Measurements from ENCODE around the gene GANAB.

DNA sequence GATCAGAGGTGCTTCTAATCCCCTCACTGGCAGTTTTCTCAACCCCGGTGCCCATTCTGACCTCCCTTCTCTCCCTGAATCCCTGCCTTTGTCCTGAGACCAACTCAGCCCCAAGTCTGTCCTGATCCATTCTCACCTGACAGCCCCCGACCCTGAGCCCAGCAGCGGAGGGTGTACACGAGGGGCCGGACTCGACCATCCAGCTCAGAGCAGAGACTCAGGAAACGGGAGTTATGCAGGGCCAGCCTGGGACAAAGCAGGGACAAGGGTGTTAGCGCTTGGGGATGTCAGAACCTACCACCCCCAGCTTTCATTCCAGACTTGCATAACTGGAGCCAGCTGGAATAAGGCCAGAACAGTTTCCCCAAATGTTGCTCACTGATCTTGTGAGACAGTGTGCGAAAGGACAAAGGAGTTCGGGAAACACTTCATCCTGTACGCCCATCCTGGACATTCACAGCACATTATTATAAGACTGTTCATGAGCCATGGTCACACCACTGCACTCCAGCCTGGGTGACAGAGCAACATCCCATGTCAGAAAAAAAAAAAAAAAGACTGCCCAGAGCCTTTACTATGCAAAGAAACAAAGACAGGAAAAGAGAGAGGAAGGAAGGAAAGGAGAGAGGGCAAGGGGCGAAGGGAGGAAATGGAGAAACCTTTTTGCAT is 69.2 kb downstream of the GANAB start:
- TF ChIP-seq, protein P1, sequence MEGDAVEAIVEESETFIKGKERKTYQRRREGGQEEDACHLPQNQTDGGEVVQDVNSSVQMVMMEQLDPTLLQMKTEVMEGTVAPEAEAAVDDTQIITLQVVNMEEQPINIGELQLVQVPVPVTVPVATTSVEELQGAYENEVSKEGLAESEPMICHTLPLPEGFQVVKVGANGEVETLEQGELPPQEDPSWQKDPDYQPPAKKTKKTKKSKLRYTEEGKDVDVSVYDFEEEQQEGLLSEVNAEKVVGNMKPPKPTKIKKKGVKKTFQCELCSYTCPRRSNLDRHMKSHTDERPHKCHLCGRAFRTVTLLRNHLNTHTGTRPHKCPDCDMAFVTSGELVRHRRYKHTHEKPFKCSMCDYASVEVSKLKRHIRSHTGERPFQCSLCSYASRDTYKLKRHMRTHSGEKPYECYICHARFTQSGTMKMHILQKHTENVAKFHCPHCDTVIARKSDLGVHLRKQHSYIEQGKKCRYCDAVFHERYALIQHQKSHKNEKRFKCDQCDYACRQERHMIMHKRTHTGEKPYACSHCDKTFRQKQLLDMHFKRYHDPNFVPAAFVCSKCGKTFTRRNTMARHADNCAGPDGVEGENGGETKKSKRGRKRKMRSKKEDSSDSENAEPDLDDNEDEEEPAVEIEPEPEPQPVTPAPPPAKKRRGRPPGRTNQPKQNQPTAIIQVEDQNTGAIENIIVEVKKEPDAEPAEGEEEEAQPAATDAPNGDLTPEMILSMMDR (IDR thresholded peaks at IDR 0.05): no peak
- TF ChIP-seq EP300 (IDR thresholded peaks at IDR 0.05): no peak
